Lung (tissue), 12 donors: ENCODE data around the gene PCSK5. TPM values are rescaled to one million over a fixed set of nuclear protein-coding genes. Genes with fewer than 3 reads are reported as not detected.

Experiments
- ATAC-seq: fragments of 200-7000 bp; cut with Tn5 transposase; one replicate; pipeline ENCODE4 v1.9.1; 2020; ENCODE audit warnings: moderate number of reproducible peaks; ENCODE audit not compliant: insufficient read depth, low FRiP score
- DNase-seq, 3 donors: peaks; one replicate each; pipeline ENCODE4 v3.0.0-alpha.2; 2013 to 2017
- H3K27ac ChIP-seq, 2 donors: one replicate each; pipeline ENCODE4 v1.5.1; 2013; ENCODE audit warnings: mild to moderate bottlenecking in 2 of 2, moderate library complexity in 2 of 2, control low read depth in 1 of 2, inconsistent platforms in 1 of 2, low read depth in 1 of 2, low read length in 1 of 2
- H3K27me3 ChIP-seq, 3 donors: one replicate each; pipeline ENCODE4 v1.5.1; 2013; ENCODE audit warnings: low read length in 2 of 3; ENCODE audit not compliant: control insufficient read depth in 3 of 3, insufficient read depth in 3 of 3
- H3K36me3 ChIP-seq, 4 donors: one replicate each; pipeline ENCODE4 v1.5.1; 2013; ENCODE audit warnings: low read length in 4 of 4, mild to moderate bottlenecking in 1 of 4, moderate library complexity in 1 of 4; ENCODE audit not compliant: control insufficient read depth in 4 of 4, insufficient read depth in 4 of 4
- H3K4me1 ChIP-seq, 5 donors: one replicate each; pipeline ENCODE4 v1.5.1; 2013; ENCODE audit warnings: low read length in 5 of 5, mild to moderate bottlenecking in 2 of 5, moderate library complexity in 1 of 5; ENCODE audit not compliant: control insufficient read depth in 5 of 5, insufficient read depth in 5 of 5
- H3K4me3 ChIP-seq: one replicate; pipeline ENCODE4 v1.5.1; 2013; ENCODE audit warnings: mild to moderate bottlenecking, control low read depth, moderate library complexity
- H3K9ac ChIP-seq, 2 donors: one replicate each; pipeline ENCODE4 v1.5.1; 2013; ENCODE audit warnings: low read length in 2 of 2, control low read depth in 1 of 2; ENCODE audit not compliant: insufficient read depth in 1 of 2
- H3K9me3 ChIP-seq, 4 donors: one replicate each; pipeline ENCODE4 v1.5.1; 2013; ENCODE audit warnings: low read length in 3 of 4, mild to moderate bottlenecking in 1 of 4, moderate library complexity in 1 of 4; ENCODE audit not compliant: control insufficient read depth in 4 of 4, insufficient read depth in 3 of 4
- CTCF ChIP-seq: IDR thresholded peaks from 2 replicates; pipeline ENCODE4 v1.5.1; 2012; ENCODE audit warnings: mild to moderate bottlenecking; ENCODE audit errors: control extremely low read depth, extremely low read depth
- WGBS, 2 donors: extraction: QIAGEN DNeasy Blood & Tissue Kit; methylation state at CpG; one replicate each; pipeline ENCODE4 v1.1.7; 2013; 5-methylcytosine and 5-hydroxymethylcytosine counted together
- polyA plus RNA-seq, 2 donors: library from polyadenylated mRNA; stranded (reverse); fragments of 200-250 nt; gene quantifications; one replicate each; pipeline ENCODE4 v1.2.1, GENCODE V29; 2013
- total RNA-seq, 2 donors: library from RNA; depleted of rRNA in 1 of 2; stranded (reverse); fragments of >200 nt in 1 of 2; gene quantifications; one replicate each; pipeline ENCODE4 v1.2.1, GENCODE V29; 2014 to 2021
- donor health status: control.
- donor health status: control.
- donor health status: Bipolar disorder and iron deficiency.
- donor health status: healthy.
- donor health status: DM: yes; HTN: yes; CAD: no.

The PCSK5 gene
- total and polyA plus RNA-seq, 4 donors: 1.9 to 28.2 (median 13.6) TPM

- no peak overlapping the region for H3K9ac ChIP-seq
These were observed 421.1 kb downstream of the PCSK5 start for GRCh38 chr9:76311537-76311936.

GRCh38 chr9:76313771-76314170, 423.3 kb downstream of the PCSK5 start:
- no peak for DNase-seq
- H3K4me3 ChIP-seq: no peak overlapping the region
- TF ChIP-seq CTCF: no peak
- 91 to 93% methylated on average over 2 of the region's 2 CpGs for WGBS, 2 donors
- H3K27ac ChIP-seq: no peak overlapping the region
- ATAC-seq: no peak
- no peaks in the 10 kb centered on the region for H3K4me1 ChIP-seq
- H3K9ac ChIP-seq: no peak overlapping the region
- H3K27me3 ChIP-seq: no peaks in the 10 kb centered on the region
- H3K36me3 ChIP-seq: no peaks in the 10 kb centered on the region
- H3K9me3 ChIP-seq: no peaks in the 10 kb centered on the region

More at GRCh38 chr9:76311537-76311936, 421.1 kb downstream of the PCSK5 start:
- Histone ChIP-seq H3K4me3 (no peak overlapping the region), H3K27ac (no peak overlapping the region), H3K27me3 (no peaks in the 10 kb centered on the region), H3K4me1 (no peaks in the 10 kb centered on the region), H3K36me3 (no peaks in the 10 kb centered on the region), H3K9me3 (no peaks in the 10 kb centered on the region)
- TF ChIP-seq CTCF: no peak
- no peak for DNase-seq
- ATAC-seq: no peak
- 87 to 88% methylated on average over 5 of the region's 5 CpGs for WGBS, 2 donors

GRCh38 chr9:76314321-76314720, 423.8 kb downstream of the PCSK5 start:
- ATAC-seq: no peak
- WGBS, 2 donors: 93 to 96% methylated on average over 4 of the region's 4 CpGs
- no peak for DNase-seq

More at GRCh38 chr9:76314321-76314720, 423.8 kb downstream of the PCSK5 start:
- no peak overlapping the region for H3K4me3 ChIP-seq
- no peak for TF ChIP-seq CTCF
- H3K27ac ChIP-seq: no peak overlapping the region
- H3K4me1 ChIP-seq: no peaks in the 10 kb centered on the region
- H3K36me3 ChIP-seq: no peaks in the 10 kb centered on the region
- H3K9me3 ChIP-seq: no peaks in the 10 kb centered on the region
- no peak overlapping the region for H3K9ac ChIP-seq
- H3K27me3 ChIP-seq: no peaks in the 10 kb centered on the region
